NCI-H748 (cell line): Measurements from ENCODE around the gene LRRC30.

ENCODE experiments used
- DNase-seq: peaks from one replicate; lab custom pipeline; 2025; ENCODE audit not compliant: unreplicated experiment; lab: John Stamatoyannopoulos, UW

Gene LRRC30

GRCh38 chr18:7230626-7231349 lies at the start of gene LRRC30:
TSS of gene LRRC30 (plus strand) at chr18:7231089. CDS start at chr18:7231139, 50 bp downstream.
- no peak for DNase-seq

- DNase-seq, result no peak
Observed at GRCh38 chr18:7185701-7186100, 45.2 kb upstream of the LRRC30 start.

GRCh38 chr18:7190547-7191156 lies 40.2 kb upstream of the LRRC30 start:
- no peak for DNase-seq

GRCh38 chr18:7191736-7192135 lies 39.2 kb upstream of the LRRC30 start:
- DNase-seq, result no peak

GRCh38 chr18:7195266-7195665 lies 35.6 kb upstream of the LRRC30 start:
- no peak for DNase-seq

GRCh38 chr18:7196421-7196820 lies 34.5 kb upstream of the LRRC30 start:
- DNase-seq, result peak; percentile 24

- DNase-seq, result no peak
Observed at GRCh38 chr18:7197854-7198253, 33.0 kb upstream of the LRRC30 start.

- DNase-seq, result no peak
Observed at GRCh38 chr18:7198326-7198725, 32.6 kb upstream of the LRRC30 start.

GRCh38 chr18:7201096-7201495 lies 29.8 kb upstream of the LRRC30 start:
- no peak for DNase-seq

GRCh38 chr18:7202169-7202568 lies 28.7 kb upstream of the LRRC30 start:
- DNase-seq, result no peak

GRCh38 chr18:7203601-7204000 lies 27.3 kb upstream of the LRRC30 start:
- DNase-seq, result peak; percentile 12

- no peak for DNase-seq
Observed at GRCh38 chr18:7205346-7205745, 25.5 kb upstream of the LRRC30 start.

GRCh38 chr18:7206217-7206616 lies 24.7 kb upstream of the LRRC30 start:
- no peak for DNase-seq

- DNase-seq, result no peak
Observed at GRCh38 chr18:7207366-7207915, 23.4 kb upstream of the LRRC30 start.

- DNase-seq, result peak; percentile 82
Observed at GRCh38 chr18:7221424-7222155, 9.3 kb upstream of the LRRC30 start.

- DNase-seq, result peak; percentile 78
Observed at GRCh38 chr18:7224198-7224597, 6.7 kb upstream of the LRRC30 start.

- peak; percentile 29 for DNase-seq
Observed at GRCh38 chr18:7232218-7232617, 1.3 kb downstream of the LRRC30 start.

- peak; percentile 22 for DNase-seq
Observed at GRCh38 chr18:7233134-7233810, 2.4 kb downstream of the LRRC30 start.

GRCh38 chr18:7234091-7234490 lies 3.2 kb downstream of the LRRC30 start:
- DNase-seq, result no peak

- no peak for DNase-seq
Observed at GRCh38 chr18:7234956-7235355, 4.1 kb downstream of the LRRC30 start.

- no peak for DNase-seq
Observed at GRCh38 chr18:7236072-7236471, 5.2 kb downstream of the LRRC30 start.
